ENCODE results near the gene RGS1.

- TF ChIP-seq CTCF (IDR thresholded peaks at IDR 0.05) (no peak), POLR2A (IDR thresholded peaks at IDR 0.05) (no peak)
Observed at GRCh38 chr1:192595299-192595698, 19.7 kb downstream of the RGS1 start.
